H1 (cell line): ENCODE measurements around the gene FANCL. TPM values are rescaled to one million over a fixed set of nuclear protein-coding genes. Genes with fewer than 3 reads are reported as not detected.

ENCODE experiments used
- CTCF ChIA-PET: fragments of 300-600 bp; sonication (Branson Sonifier 250); formaldehyde crosslinking; loops from one replicate; lab custom pipeline; 2021; ENCODE audit not compliant: partially characterized antibody; lab: Charles Lee
- POLR2A ChIA-PET: fragments of 300-600 bp; sonication (Branson Sonifier 250); formaldehyde crosslinking; loops from one replicate; lab custom pipeline; 2021; ENCODE audit warnings: inconsistent platforms; ENCODE audit not compliant: partially characterized antibody; lab: Charles Lee
- DNase-seq, 2 experiments: peaks; one replicate each; pipeline versions ENCODE4 v3.0.0 to v3.0.0-alpha.2; 2010 to 2022; ENCODE audit warnings: low spot score in 2 of 2, low read depth in 1 of 2, mixed read lengths in 1 of 2
- FAIRE-seq: peaks from 2 replicates; lab custom pipeline; 2011; peaks lifted over from hg19 to GRCh38; lab: Jason Lieb, UNC
- H2AFZ ChIP-seq: 2 replicates; pipeline ENCODE4 v1.8.1; 2012; ENCODE audit warnings: low read length, inconsistent platforms
- H2AK5ac ChIP-seq: 2 replicates; pipeline ENCODE4 v1.6.1; 2013; ENCODE audit warnings: low read depth, low read length
- H2BK120ac ChIP-seq: replicated peaks from 2 replicates; pipeline ENCODE3; 2013; ENCODE audit warnings: low read depth, low read length, inconsistent platforms
- H2BK12ac ChIP-seq: 2 replicates; pipeline ENCODE4 v1.6.1; 2013; ENCODE audit warnings: low read depth, low read length
- H2BK15ac ChIP-seq: 2 replicates; pipeline ENCODE4 v1.6.1; 2013; ENCODE audit warnings: low read length
- H2BK20ac ChIP-seq: 2 replicates; pipeline ENCODE4 v1.6.1; 2013; ENCODE audit warnings: low read length
- H2BK5ac ChIP-seq: 2 replicates; pipeline ENCODE4 v1.6.1; 2013; ENCODE audit warnings: low read depth, low read length
- H3K14ac ChIP-seq: 2 replicates; pipeline ENCODE4 v1.6.1; 2013; ENCODE audit warnings: inconsistent platforms; ENCODE audit not compliant: insufficient read length
- H3K18ac ChIP-seq: 2 replicates; pipeline ENCODE4 v1.6.1; 2013; ENCODE audit warnings: low read length; ENCODE audit errors: extremely low read depth
- H3K23ac ChIP-seq: 2 replicates; pipeline ENCODE4 v1.6.1; 2013; ENCODE audit warnings: inconsistent platforms; ENCODE audit not compliant: insufficient read length
- H3K23me2 ChIP-seq: 2 replicates; pipeline ENCODE4 v1.6.1; 2013; ENCODE audit warnings: low read depth, low read length
- H3K27ac ChIP-seq: 2 replicates; pipeline ENCODE4 v1.6.1; 2011; ENCODE audit warnings: low read depth, low read length, inconsistent platforms
- H3K27me3 ChIP-seq, 4 experiments: replicated peaks in 1 of 4; 1 replicate in 1 of 4; 2 replicates in 3 of 4; pipeline versions ENCODE4 v1.6.1 to v1.8.1; 2011 to 2013; ENCODE audit warnings: low read length in 3 of 4, mild to moderate bottlenecking in 3 of 4, inconsistent platforms in 2 of 4, mixed read lengths in 2 of 4, moderate library complexity in 1 of 4; ENCODE audit not compliant: control insufficient read depth in 3 of 4, insufficient read depth in 3 of 4; ENCODE audit errors: extremely low read depth in 1 of 4
- H3K36me3 ChIP-seq, 4 experiments: 2 replicates each; pipeline versions ENCODE4 v1.6.1 to v1.8.1; 2011 to 2013; ENCODE audit warnings: mild to moderate bottlenecking in 4 of 4, low read length in 3 of 4, moderate library complexity in 2 of 4, control low read depth in 1 of 4, inconsistent platforms in 1 of 4; ENCODE audit not compliant: insufficient read depth in 4 of 4, control insufficient read depth in 2 of 4
- H3K4ac ChIP-seq: replicated peaks from 2 replicates; pipeline ENCODE3; 2013; ENCODE audit warnings: low read length, low read depth, mixed read lengths, inconsistent platforms; ENCODE audit not compliant: insufficient read length
- H3K4me1 ChIP-seq, 4 experiments: replicated peaks in 1 of 4; 1 replicate in 1 of 4; 2 replicates in 3 of 4; pipeline versions ENCODE4 v1.6.1 to v1.8.1; 2011 to 2013; ENCODE audit warnings: low read length in 3 of 4, inconsistent platforms in 2 of 4, mixed read lengths in 1 of 4; ENCODE audit not compliant: insufficient read depth in 4 of 4, control insufficient read depth in 3 of 4
- H3K4me2 ChIP-seq, 2 experiments: 2 replicates each; pipeline versions ENCODE4 v1.6.1 to v1.8.1; 2011 to 2013; ENCODE audit warnings: low read depth in 2 of 2, low read length in 2 of 2, control low read depth in 1 of 2, inconsistent platforms in 1 of 2, mild to moderate bottlenecking in 1 of 2; ENCODE audit not compliant: insufficient read depth in 1 of 2
- H3K4me3 ChIP-seq, 4 experiments: fragments of 200-600, 300-600 bp in 1 of 4; sonication (generic), shearing (Covaris generic), sonication (Bioruptor Twin) in 1 of 4; 2 replicates each; pipeline versions ENCODE4 v1.5.1 to v1.8.1; 2011 to 2016; ENCODE audit warnings: low read length in 4 of 4, low read depth in 3 of 4, control low read depth in 2 of 4, inconsistent platforms in 2 of 4, mild to moderate bottlenecking in 2 of 4, mixed read lengths in 1 of 4, moderate library complexity in 1 of 4; ENCODE audit not compliant: insufficient read depth in 2 of 4; ENCODE audit errors: extremely low read depth in 1 of 4
- H3K56ac ChIP-seq: replicated peaks from 2 replicates; pipeline ENCODE3; 2013; ENCODE audit warnings: low read depth, mild to moderate bottlenecking, mixed read lengths, low read length, inconsistent platforms; ENCODE audit not compliant: insufficient read length
- H3K79me1 ChIP-seq: 2 replicates; pipeline ENCODE4 v1.6.1; 2013; ENCODE audit warnings: low read depth, low read length, control low read depth
- H3K79me2 ChIP-seq, 2 experiments: 2 replicates each; pipeline versions ENCODE4 v1.6.1 to v1.8.1; 2012 to 2013; ENCODE audit warnings: low read length in 2 of 2, mild to moderate bottlenecking in 2 of 2, inconsistent platforms in 1 of 2; ENCODE audit not compliant: insufficient read depth in 2 of 2, control insufficient read depth in 1 of 2
- H3K9ac ChIP-seq, 4 experiments: replicated peaks in 1 of 4; 1 replicate in 1 of 4; 2 replicates in 3 of 4; pipeline versions ENCODE4 v1.6.1 to v1.8.1; 2011 to 2013; ENCODE audit warnings: low read depth in 3 of 4, low read length in 3 of 4, control low read depth in 2 of 4, mild to moderate bottlenecking in 2 of 4, moderate library complexity in 2 of 4, inconsistent platforms in 1 of 4; ENCODE audit errors: extremely low read depth in 1 of 4
- H3K9me3 ChIP-seq, 2 experiments: 2 replicates each; pipeline versions ENCODE4 v1.6.1 to v1.8.1; 2012 to 2013; ENCODE audit warnings: mild to moderate bottlenecking in 2 of 2, moderate library complexity in 2 of 2, control low read depth in 1 of 2, inconsistent platforms in 1 of 2, low read depth in 1 of 2, low read length in 1 of 2, mixed read lengths in 1 of 2; ENCODE audit not compliant: insufficient read depth in 2 of 2
- H4K20me1 ChIP-seq, 2 experiments: replicated peaks in 1 of 2; 2 replicates each; pipeline versions ENCODE3 to v1.8.1; 2011 to 2013; ENCODE audit warnings: inconsistent platforms in 2 of 2, low read length in 2 of 2, mild to moderate bottlenecking in 1 of 2; ENCODE audit not compliant: insufficient read depth in 2 of 2, control insufficient read depth in 1 of 2
- H4K5ac ChIP-seq: 2 replicates; pipeline ENCODE4 v1.6.1; 2013; ENCODE audit warnings: low read length, low read depth, mixed read lengths, inconsistent platforms; ENCODE audit not compliant: insufficient read length
- H4K8ac ChIP-seq: 2 replicates; pipeline ENCODE4 v1.8.0; 2013; ENCODE audit warnings: mild to moderate bottlenecking, moderate library complexity, low read length, inconsistent platforms; ENCODE audit not compliant: insufficient read depth; ENCODE audit errors: extremely low read depth
- H4K91ac ChIP-seq: replicated peaks from 2 replicates; pipeline ENCODE3; 2013; ENCODE audit warnings: low read length, mixed read lengths, inconsistent platforms; ENCODE audit not compliant: insufficient read length
- ATF3 ChIP-seq: IDR thresholded peaks from 2 replicates; pipeline ENCODE4 v1.6.1; 2011; ENCODE audit warnings: low read depth, mild to moderate bottlenecking, low read length; ENCODE audit not compliant: insufficient read depth
- BACH1 ChIP-seq: IDR thresholded peaks from 2 replicates; pipeline ENCODE4 v1.6.1; 2012; ENCODE audit warnings: low read length, improper control_type of control experiment
- CBX8 ChIP-seq: fragments of 300-800, 300-1000 bp; sonication (generic); IDR thresholded peaks from 2 replicates; pipeline ENCODE4 v1.7.1; 2016; ENCODE audit warnings: low read depth, low read length, borderline replicate concordance
- CREB1 ChIP-seq: IDR thresholded peaks from 2 replicates; pipeline ENCODE4 v1.6.1; 2012; ENCODE audit warnings: inconsistent platforms
- POLR2A ChIP-seq, 2 experiments: IDR thresholded peaks; 1 replicate in 1 of 2; 2 replicates in 1 of 2; pipeline ENCODE4 v1.6.1; 2011; ENCODE audit warnings: low read depth in 2 of 2, low read length in 2 of 2, mild to moderate bottlenecking in 2 of 2; ENCODE audit errors: control extremely low read depth in 1 of 2
- RBBP5 ChIP-seq: IDR thresholded peaks from 2 replicates; pipeline ENCODE4 v1.7.1; 2012; ENCODE audit warnings: low read depth, mild to moderate bottlenecking, inconsistent platforms, low read length, moderate library complexity, borderline replicate concordance
- RXRA ChIP-seq: IDR thresholded peaks from 2 replicates; pipeline ENCODE4 v1.6.1; 2011; ENCODE audit warnings: low read depth, mild to moderate bottlenecking, low read length, moderate library complexity; ENCODE audit not compliant: insufficient read depth
- SIN3A ChIP-seq, 2 experiments: IDR thresholded peaks in 1 of 2; conservative IDR thresholded peaks in 1 of 2; 2 replicates each; pipeline ENCODE4 v1.6.1; 2011 to 2012; ENCODE audit warnings: low read length in 2 of 2, improper control_type of control experiment in 1 of 2, low read depth in 1 of 2, mild to moderate bottlenecking in 1 of 2
- SP4 ChIP-seq: IDR thresholded peaks from 2 replicates; pipeline ENCODE4 v1.6.1; 2012; ENCODE audit warnings: low read length, inconsistent platforms
- TEAD4 ChIP-seq: IDR thresholded peaks from 2 replicates; pipeline ENCODE4 v1.6.1; 2012; ENCODE audit warnings: low read depth, low read length, inconsistent platforms, mixed read lengths
- WGBS, 2 experiments: shearing (Covaris generic) in 1 of 2; methylation state at CpG; one replicate each; pipeline versions ENCODE4 v1.1.6 to v1.1.7; 2013 to 2015; ENCODE audit warnings: low lambda C conversion rate in 2 of 2, mixed read lengths in 2 of 2, inconsistent platforms in 1 of 2, low coverage in 1 of 2, missing lambda C conversion rate in 1 of 2; ENCODE audit not compliant: insufficient replicate concordance in 2 of 2, insufficient coverage in 1 of 2, insufficient read length in 1 of 2; ENCODE audit errors: extremely low coverage in 1 of 2, missing lambda C conversion rate in 1 of 2; 5-methylcytosine and 5-hydroxymethylcytosine counted together
- polyA plus RNA-seq, 7 experiments: library from polyadenylated mRNA; depleted of rRNA in 3 of 7; stranded (reverse) in 5 of 7; unstranded in 2 of 7; fragments of >200 nt in 5 of 7; fragments of 200-250 nt in 2 of 7; gene quantifications; 1 replicate in 5 of 7; 2 replicates in 1 of 7; 4 replicates in 1 of 7; pipeline versions ENCODE4 v1.2.1 to v1.2.3, GENCODE V29; 2011 to 2013; ENCODE audit warnings: missing spikeins in 2 of 7, mixed read lengths in 2 of 7
- total RNA-seq: library from RNA; stranded (reverse); fragmentation: NEBNext Ultra II Directional; extraction: Animal tissue kit (Norgen Biotek cat#: 25700); gene quantifications from 2 replicates; pipeline ENCODE4 v1.2.1, GENCODE V29; 2021

Gene FANCL
- total and polyA plus RNA-seq, 2 of the 8 experiments (the other 6 are each of a cell fraction or from before 2014, with no cell fraction given), result 38.7 to 55.9 TPM

GRCh38 chr2:58202404-58202803 lies 38.7 kb downstream of the FANCL start:
- no peaks in the 10 kb centered on the region; the same call in 1 of the 2 replicates for H3K23me2 ChIP-seq
- H3K9ac ChIP-seq, result no peak overlapping the region
- H3K36me3 ChIP-seq, result peaks cover 0 to 50% (median 9%) of the 10 kb centered on the region in 4 experiments; a peak in 4 of 8 replicates
- H4K5ac ChIP-seq, result no peak overlapping the region
- H3K56ac ChIP-seq, result no peak overlapping the region
- H3K4me3 ChIP-seq, result no peak overlapping the region
- H3K14ac ChIP-seq, result no peak overlapping the region
- DNase-seq (no peak), FAIRE-seq (no peak)
- H3K18ac ChIP-seq, result no peak overlapping the region
- H3K79me2 ChIP-seq, result peaks cover 0 to 16% of the 10 kb centered on the region in 2 experiments; a peak in 1 of 4 replicates
- no peaks in the 10 kb centered on the region for H3K79me1 ChIP-seq
- no peak overlapping the region for H3K27ac ChIP-seq
- no peak overlapping the region for H2BK5ac ChIP-seq
- no peak overlapping the region for H2BK120ac ChIP-seq
- peaks cover 4 to 10% (median 6%) of the 10 kb centered on the region in 4 experiments for H3K4me1 ChIP-seq
- no peak overlapping the region for H3K4me2 ChIP-seq
- WGBS, 2 experiments, result 83% methylated on average over 1 of the region's 1 CpG; no CpG with 5 or more reads in 1 of the 2 experiments
- POLR2A ChIA-PET, result no interaction called here
- no peak overlapping the region for H2AK5ac ChIP-seq
- H4K20me1 ChIP-seq, result peaks cover 0 to 2% of the 10 kb centered on the region in 2 experiments
- CTCF ChIA-PET, result interaction anchor here (0.6 kb wide), 4 partner anchors 12 to 695 kb away, joined by 3 to 7 read pairs (median 3); no protein-coding TSS in a partner anchor
- no peak overlapping the region for H2BK20ac ChIP-seq
- H2BK15ac ChIP-seq, result no peak overlapping the region
- no peak overlapping the region for H4K8ac ChIP-seq
- no peak overlapping the region for H2AFZ ChIP-seq
- H2BK12ac ChIP-seq, result no peak overlapping the region
- H3K27me3 ChIP-seq, result no peaks in the 10 kb centered on the region
- no peak overlapping the region for H4K91ac ChIP-seq
- no peak overlapping the region for H3K23ac ChIP-seq
- no peaks in the 10 kb centered on the region for H3K9me3 ChIP-seq
- no peak overlapping the region for H3K4ac ChIP-seq
- no peak for TF ChIP-seq ATF3
- no peak for TF ChIP-seq TEAD4
- TF ChIP-seq RXRA, result no peak
- TF ChIP-seq RBBP5, result no peak
- TF ChIP-seq POLR2A (IDR thresholded peaks at IDR 0.05; ENCODE audit: control extremely low read depth in 1 of 2, low read depth in 2 of 2, low read length in 2 of 2), result no peak
- TF ChIP-seq SP4, result no peak
- no peak for TF ChIP-seq BACH1
- TF ChIP-seq CBX8, result no peak
- TF ChIP-seq SIN3A (conservative IDR thresholded peaks at IDR 0.05 in 1 of 2, IDR thresholded peaks at IDR 0.05 in 1 of 2; ENCODE audit: low read depth in 1 of 2, low read length in 2 of 2), result no peak
- TF ChIP-seq CREB1, result no peak
